Activated CD8-positive, alpha-beta memory T cell treated with anti-CD3 and anti-CD28 coated beads, Interleukin-2, amount 10 ng/mL, durations not matched to agents 7 days and 5 days (primary cell): ENCODE data around the gene OSGEP. TPM values are rescaled to one million over a fixed set of nuclear protein-coding genes. Genes with fewer than 3 reads are reported as not detected.

ENCODE experiments used
- ATAC-seq: fragments of 150-1000 bp; cut with Tn5 transposase; one replicate; pipeline ENCODE4 v1.10.0; 2021; ENCODE audit warnings: moderate library complexity
- CTCF ChIA-PET: fragments of 350-600 bp; sonication (Branson Sonifier 250); formaldehyde crosslinking; loops from one replicate; lab custom pipeline; 2021; ENCODE audit warnings: antibody characterized with exemption; lab: Charles Lee
- DNase-seq: peaks from one replicate; pipeline ENCODE4 v3.0.0-alpha.2; 2020
- H3K27ac Mint-ChIP-seq: one replicate; pipeline ENCODE4 v1.8.0; 2021; ENCODE audit warnings: mild to moderate bottlenecking, mixed read lengths
- H3K27me3 Mint-ChIP-seq: one replicate; pipeline ENCODE4 v1.8.0; 2021; ENCODE audit warnings: mixed read lengths
- H3K36me3 Mint-ChIP-seq: one replicate; pipeline ENCODE4 v1.8.0; 2021; ENCODE audit warnings: mild to moderate bottlenecking, mixed read lengths
- H3K4me1 Mint-ChIP-seq: one replicate; pipeline ENCODE4 v1.8.0; 2021; ENCODE audit warnings: mixed read lengths
- H3K4me3 Mint-ChIP-seq: one replicate; pipeline ENCODE4 v1.8.0; 2021; ENCODE audit warnings: mild to moderate bottlenecking, moderate library complexity, mixed read lengths
- H3K9me3 Mint-ChIP-seq: one replicate; pipeline ENCODE4 v1.8.0; 2022; ENCODE audit warnings: low read depth, mixed read lengths
- total RNA-seq, 2 experiments: library from RNA; stranded (reverse); gene quantifications; one replicate each; pipeline ENCODE4 v1.2.3, GENCODE V29; 2021

OSGEP gene
- 10 to 100 TPM; 42.8 to 53.0 TPM for total RNA-seq

DNA sequence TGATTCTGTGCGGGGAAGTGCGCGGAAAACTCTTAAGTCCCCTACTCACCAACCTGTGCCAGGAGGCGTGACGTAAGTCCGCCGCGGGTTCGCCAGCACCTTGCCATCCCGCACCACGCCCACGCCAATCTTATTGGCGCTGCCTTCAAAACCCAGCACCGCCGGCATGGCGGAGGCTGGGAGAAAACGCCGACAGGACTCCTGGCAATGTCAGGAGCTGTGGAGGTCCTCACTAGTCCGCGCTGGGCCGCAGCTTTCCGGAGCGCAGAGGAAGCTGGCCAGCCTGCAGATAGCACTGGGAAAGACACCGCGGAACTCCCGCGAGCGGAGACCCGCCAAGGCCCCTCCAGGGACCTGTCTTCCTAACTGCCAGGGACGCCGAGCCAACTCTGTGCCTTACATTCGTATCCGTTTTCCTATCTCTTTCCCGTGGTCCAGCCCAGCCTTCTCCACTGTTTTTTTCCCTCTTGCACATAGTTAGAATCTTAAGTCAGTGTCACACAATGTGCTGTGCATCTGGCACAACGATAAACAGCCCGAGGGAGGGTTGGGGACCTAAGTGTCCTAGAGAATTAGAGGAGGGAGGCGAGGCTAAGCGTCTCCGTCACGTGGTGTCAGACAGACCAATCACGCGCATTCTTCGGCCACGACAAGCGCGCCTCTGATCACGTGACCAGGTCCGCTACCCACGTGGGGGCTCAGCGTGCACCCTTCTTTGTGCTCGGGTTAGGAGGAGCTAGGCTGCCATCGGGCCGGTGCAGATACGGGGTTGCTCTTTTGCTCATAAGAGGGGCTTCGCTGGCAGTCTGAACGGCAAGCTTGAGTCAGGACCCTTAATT lies at the start of gene OSGEP, which contains the start of gene APEX1:
Gene OSGEP, minus strand, starts transcription at position 297 of the 839 bp plus-strand sequence. Its CDS starts 129 bp downstream, at position 168.
Gene APEX1, plus strand, starts transcription at position 711 of the 839 bp plus-strand sequence. CDS start 420 bp downstream, outside the sequence.
- DNase-seq (peak; percentile 99), ATAC-seq (peak; percentile 89)
- Mint-ChIP-seq H3K4me1 (peaks cover 29% of the 10 kb centered on the region), H3K27me3 (no peaks in the 10 kb centered on the region), H3K36me3 (peaks cover 39% of the 10 kb centered on the region), H3K27ac (no peak within 1 kb of the TSS), H3K4me3 (no peak within 1 kb of the TSS), H3K9me3 (no peaks in the 10 kb centered on the region)
- CTCF ChIA-PET: interaction anchor here (0.6 to 6.6 kb wide), 10 partner anchors 8 to 159 kb away, joined by 3 to 38 read pairs (median 4); partner anchors contain the start of gene TEP1

DNA sequence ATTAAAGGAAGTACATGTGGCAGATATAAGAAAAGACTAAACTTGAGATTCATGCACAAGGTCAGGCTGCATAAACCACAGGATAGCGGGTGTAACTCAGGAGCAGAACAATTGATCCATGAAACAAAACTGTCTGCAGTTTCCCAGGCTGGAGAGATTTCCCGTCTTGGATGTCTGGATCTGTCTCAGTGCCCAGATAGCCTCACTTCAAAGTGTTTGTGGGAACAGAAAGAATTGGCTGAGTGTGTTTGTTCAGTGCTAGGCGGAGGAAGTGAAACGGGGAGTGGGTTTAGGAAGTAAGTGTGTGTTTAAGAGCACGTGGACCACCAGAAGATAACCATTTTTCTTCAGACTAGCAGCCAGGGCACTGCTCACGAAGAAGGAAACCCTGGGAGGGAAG lies 49.3 kb upstream of the OSGEP start:
- Mint-ChIP-seq H3K27ac (no peak overlapping the region), H3K36me3 (no peaks in the 10 kb centered on the region), H3K9me3 (no peaks in the 10 kb centered on the region), H3K4me3 (no peak overlapping the region), H3K4me1 (peaks cover 4% of the 10 kb centered on the region), H3K27me3 (peaks cover 9% of the 10 kb centered on the region)
- no peak for ATAC-seq
- DNase-seq: no peak
- CTCF ChIA-PET: interaction anchor here (1.5 kb wide), 1 partner anchor 14 kb away, joined by 3 read pairs; no protein-coding TSS in a partner anchor

DNA sequence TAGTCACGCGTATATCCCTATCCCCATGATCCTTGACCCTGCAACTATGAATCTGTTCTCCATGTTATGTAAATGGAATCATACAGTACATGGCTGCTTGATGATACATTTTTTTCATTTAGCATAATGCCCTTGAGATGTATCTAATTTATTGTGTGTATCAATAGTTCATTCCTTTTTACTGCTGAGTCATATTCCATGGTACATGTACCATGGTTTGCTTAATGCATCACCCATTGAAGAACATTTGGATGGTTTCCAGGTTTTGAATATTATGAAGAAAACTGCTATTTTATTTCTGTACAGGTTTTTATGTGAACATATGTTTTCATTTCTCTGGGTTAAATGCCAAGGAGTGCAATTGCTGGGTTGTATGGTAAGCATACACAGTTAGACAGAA lies 46.7 kb upstream of the OSGEP start:
- no peak overlapping the region for H3K27ac Mint-ChIP-seq
- no peaks in the 10 kb centered on the region for H3K9me3 Mint-ChIP-seq
- H3K27me3 Mint-ChIP-seq: peaks cover 9% of the 10 kb centered on the region
- no peak overlapping the region for H3K4me3 Mint-ChIP-seq
- ATAC-seq (no peak), DNase-seq (no peak)
- H3K4me1 Mint-ChIP-seq: peaks cover 9% of the 10 kb centered on the region
- CTCF ChIA-PET: no interaction called here
- no peaks in the 10 kb centered on the region for H3K36me3 Mint-ChIP-seq

DNA sequence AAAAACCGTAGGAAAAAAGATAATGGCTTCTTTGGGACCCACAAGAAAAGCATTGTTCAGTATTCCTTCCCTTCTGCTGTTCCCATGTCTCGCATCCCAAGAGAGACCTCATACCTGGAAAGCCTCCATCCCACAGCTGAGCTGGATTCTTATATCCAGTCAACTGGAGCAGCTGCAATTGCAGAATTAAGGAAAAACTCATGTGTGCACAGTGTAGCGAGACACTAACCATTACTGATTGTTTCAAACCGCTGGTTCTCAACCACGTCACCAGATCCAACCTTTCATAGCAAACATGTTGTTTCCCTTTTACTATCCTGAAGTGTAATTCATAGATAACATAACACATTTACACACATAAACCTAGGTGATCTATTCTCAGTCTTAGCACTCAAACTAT lies 45.3 kb upstream of the OSGEP start:
- peaks cover 9% of the 10 kb centered on the region for H3K27me3 Mint-ChIP-seq
- no peak overlapping the region for H3K4me3 Mint-ChIP-seq
- CTCF ChIA-PET: no interaction called here
- H3K9me3 Mint-ChIP-seq: no peaks in the 10 kb centered on the region
- no peak for DNase-seq
- peaks cover 20% of the 10 kb centered on the region for H3K4me1 Mint-ChIP-seq
- no peaks in the 10 kb centered on the region for H3K36me3 Mint-ChIP-seq
- no peak overlapping the region for H3K27ac Mint-ChIP-seq
- ATAC-seq: no peak

DNA sequence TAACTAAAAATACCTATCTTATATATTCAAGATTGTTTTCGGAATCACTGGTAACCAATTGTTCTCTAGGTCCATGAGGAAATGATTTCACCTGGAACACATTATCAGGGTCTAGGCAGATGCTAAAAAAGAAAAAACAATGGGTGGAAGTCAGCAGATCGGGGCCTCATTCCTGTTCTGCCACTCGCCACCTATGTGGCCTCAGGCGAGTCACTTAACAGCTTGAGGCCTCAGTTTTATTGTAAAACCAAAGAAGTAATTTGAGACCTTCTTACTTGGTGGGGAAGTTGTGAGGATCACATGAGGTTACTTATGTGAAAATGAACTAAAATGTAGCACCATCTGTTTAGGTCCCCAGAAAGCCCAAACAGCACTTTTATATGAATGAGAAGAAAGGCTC lies 44.5 kb upstream of the OSGEP start:
- peaks cover 7% of the 10 kb centered on the region for H3K27me3 Mint-ChIP-seq
- no peak for DNase-seq
- no peak overlapping the region for H3K4me3 Mint-ChIP-seq
- CTCF ChIA-PET: no interaction called here
- peaks cover 26% of the 10 kb centered on the region for H3K4me1 Mint-ChIP-seq
- no peaks in the 10 kb centered on the region for H3K9me3 Mint-ChIP-seq
- no peak for ATAC-seq
- no peaks in the 10 kb centered on the region for H3K36me3 Mint-ChIP-seq
- no peak overlapping the region for H3K27ac Mint-ChIP-seq

- no peak for ATAC-seq
- peaks cover 30% of the 10 kb centered on the region for H3K4me1 Mint-ChIP-seq
- no peak overlapping the region for H3K27ac Mint-ChIP-seq
- no peaks in the 10 kb centered on the region for H3K9me3 Mint-ChIP-seq
- peaks cover 2% of the 10 kb centered on the region for H3K27me3 Mint-ChIP-seq
- H3K36me3 Mint-ChIP-seq: no peaks in the 10 kb centered on the region
- DNase-seq: no peak
- CTCF ChIA-PET: no interaction called here
- no peak overlapping the region for H3K4me3 Mint-ChIP-seq
These were observed 44.0 kb upstream of the OSGEP start for GRCh38 chr14:20498622-20499021.

DNA sequence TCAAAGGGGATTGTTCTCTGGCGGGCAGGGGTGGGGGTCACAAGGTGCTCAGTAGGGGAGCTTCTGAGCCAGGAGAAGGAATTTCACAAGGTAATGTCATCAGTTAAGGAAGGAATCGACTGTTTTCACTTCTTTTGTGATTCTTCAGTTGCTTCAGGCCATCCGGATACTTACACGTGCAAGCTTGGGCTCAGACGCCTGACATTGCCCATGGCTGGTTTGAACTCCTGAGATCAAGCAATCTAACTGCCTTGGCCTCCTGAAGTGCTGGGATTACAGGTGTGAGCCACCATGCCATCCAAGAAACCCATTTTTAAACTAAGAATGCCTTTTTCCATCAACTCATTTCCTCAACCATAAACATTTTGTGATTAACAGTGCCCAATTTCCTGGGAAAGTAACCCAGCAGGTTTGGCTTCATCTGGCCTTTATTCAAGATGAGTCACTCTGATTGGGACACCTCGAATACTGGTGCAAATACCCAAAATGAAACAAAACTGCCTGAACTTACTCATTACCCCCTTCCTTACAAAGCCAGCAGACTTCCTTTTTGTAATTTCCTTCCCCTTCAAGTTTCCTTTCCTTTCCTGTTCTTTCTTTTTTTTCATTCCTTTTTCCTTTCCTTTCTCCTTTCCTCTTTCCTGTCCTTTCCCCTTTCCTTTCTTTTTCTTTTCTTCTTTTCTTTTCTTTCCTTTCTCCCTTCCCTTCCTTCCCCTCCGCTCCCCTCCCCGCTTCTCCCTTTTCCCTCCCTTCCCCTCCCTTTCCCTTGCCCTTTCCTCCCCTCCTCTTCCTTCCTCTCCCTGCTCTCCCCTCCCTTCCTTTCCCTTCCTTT lies 40.5 kb upstream of the OSGEP start:
- DNase-seq (no peak), ATAC-seq (no peak)
- peaks cover 1% of the 10 kb centered on the region for H3K36me3 Mint-ChIP-seq
- H3K4me3 Mint-ChIP-seq: no peak overlapping the region
- H3K27me3 Mint-ChIP-seq: no peaks in the 10 kb centered on the region
- H3K9me3 Mint-ChIP-seq: no peaks in the 10 kb centered on the region
- H3K4me1 Mint-ChIP-seq: peaks cover 59% of the 10 kb centered on the region
- CTCF ChIA-PET: interaction anchor here (1.2 to 1.4 kb wide), 2 partner anchors 36 to 476 kb away, joined by 3 to 5 read pairs; no protein-coding TSS in a partner anchor
- H3K27ac Mint-ChIP-seq: peak overlapping the region; percentile 3

DNA sequence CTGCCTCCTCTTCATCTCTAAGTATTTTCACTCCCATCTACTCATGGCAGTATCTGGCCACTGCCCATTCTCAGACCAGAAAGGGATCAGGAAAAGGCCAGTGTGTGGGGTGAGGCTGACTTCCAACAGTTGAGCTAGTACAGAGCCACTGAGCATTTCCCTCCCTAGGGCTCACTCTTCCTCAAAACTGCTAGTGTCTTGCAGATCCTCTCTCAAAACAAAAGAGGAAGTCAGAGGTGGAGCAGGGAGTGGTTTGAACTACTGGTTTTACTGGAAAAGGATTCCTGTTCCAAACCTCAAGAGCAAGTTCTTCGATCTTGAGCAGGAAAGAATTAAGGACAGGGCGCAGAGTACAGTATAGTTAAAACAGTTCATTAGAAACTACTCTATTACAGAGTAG lies 39.0 kb upstream of the OSGEP start:
- Mint-ChIP-seq H3K36me3 (peaks cover 1% of the 10 kb centered on the region), H3K27me3 (no peaks in the 10 kb centered on the region), H3K27ac (no peak overlapping the region), H3K4me3 (no peak overlapping the region), H3K9me3 (no peaks in the 10 kb centered on the region), H3K4me1 (peaks cover 65% of the 10 kb centered on the region)
- CTCF ChIA-PET: no interaction called here
- ATAC-seq: no peak
- DNase-seq: no peak

GRCh38 chr14:20492486-20492885 lies 37.9 kb upstream of the OSGEP start:
- H3K9me3 Mint-ChIP-seq: no peaks in the 10 kb centered on the region
- DNase-seq (no peak), ATAC-seq (no peak)
- H3K4me3 Mint-ChIP-seq: no peak overlapping the region
- no peaks in the 10 kb centered on the region for H3K27me3 Mint-ChIP-seq
- H3K4me1 Mint-ChIP-seq: peaks cover 72% of the 10 kb centered on the region
- H3K27ac Mint-ChIP-seq: no peak overlapping the region
- H3K36me3 Mint-ChIP-seq: peaks cover 1% of the 10 kb centered on the region
- CTCF ChIA-PET: no interaction called here

GRCh38 chr14:20490563-20490962 lies 36.0 kb upstream of the OSGEP start:
- Mint-ChIP-seq H3K27me3 (no peaks in the 10 kb centered on the region), H3K36me3 (peaks cover 1% of the 10 kb centered on the region), H3K27ac (peak overlapping the region; percentile 85), H3K4me1 (peaks cover 78% of the 10 kb centered on the region), H3K4me3 (peak overlapping the region; percentile 21), H3K9me3 (no peaks in the 10 kb centered on the region)
- CTCF ChIA-PET: interaction anchor here (1.0 to 1.3 kb wide), 4 partner anchors 14 to 147 kb away, joined by 3 to 5 read pairs (median 4); partner anchors contain the start of genes PARP2, PIP4P1 and RNASE10
- no peak for DNase-seq
- ATAC-seq: no peak

GRCh38 chr14:20489093-20489994 lies 34.7 kb upstream of the OSGEP start:
- Mint-ChIP-seq H3K27ac (peak overlapping the region; percentile 85), H3K36me3 (peaks cover 1% of the 10 kb centered on the region), H3K9me3 (no peaks in the 10 kb centered on the region), H3K4me1 (peaks cover 70% of the 10 kb centered on the region), H3K4me3 (peak overlapping the region; percentile 6), H3K27me3 (no peaks in the 10 kb centered on the region)
- DNase-seq: peak; percentile 56
- CTCF ChIA-PET: interaction anchor here (0.8 to 1.6 kb wide), 9 partner anchors 11 to 162 kb away, joined by 3 to 5 read pairs (median 3); partner anchors contain the start of genes PARP2, PIP4P1 and RNASE10
- peak; percentile 70 for ATAC-seq

DNA sequence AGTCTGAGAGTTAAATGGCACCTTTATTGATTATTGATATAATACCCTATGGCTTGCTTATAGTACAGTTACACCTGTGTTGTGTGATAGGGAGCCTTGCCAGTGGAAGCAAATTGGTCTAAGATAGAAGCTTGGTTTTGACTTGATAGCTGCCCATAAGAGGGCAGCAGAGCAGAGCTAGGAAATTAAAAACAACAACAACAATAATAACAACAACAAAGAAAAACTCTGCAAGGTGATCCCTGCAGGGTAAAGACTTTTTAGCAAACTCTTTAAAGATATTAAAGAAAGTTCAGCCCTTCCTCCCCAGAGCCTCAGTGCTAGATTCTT lies 32.7 kb upstream of the OSGEP start:
- peaks cover 1% of the 10 kb centered on the region for H3K36me3 Mint-ChIP-seq
- peaks cover 56% of the 10 kb centered on the region for H3K4me1 Mint-ChIP-seq
- H3K27me3 Mint-ChIP-seq: no peaks in the 10 kb centered on the region
- no peak overlapping the region for H3K4me3 Mint-ChIP-seq
- CTCF ChIA-PET: interaction anchor here (1.2 to 1.9 kb wide), 8 partner anchors 9 to 100 kb away, joined by 3 to 7 read pairs (median 4); partner anchors contain the start of genes APEX1, OSGEP, PNP and RNASE11
- DNase-seq (no peak), ATAC-seq (no peak)
- H3K27ac Mint-ChIP-seq: peak overlapping the region; percentile 14
- H3K9me3 Mint-ChIP-seq: no peaks in the 10 kb centered on the region
